ENCODE data around the gene WARS2. TPM values are rescaled to one million over a fixed set of nuclear protein-coding genes. Genes with fewer than 3 reads are reported as not detected.

Gene WARS2
- total RNA-seq, 1 experiment from 2014 or later: 13.3 TPM

DNA sequence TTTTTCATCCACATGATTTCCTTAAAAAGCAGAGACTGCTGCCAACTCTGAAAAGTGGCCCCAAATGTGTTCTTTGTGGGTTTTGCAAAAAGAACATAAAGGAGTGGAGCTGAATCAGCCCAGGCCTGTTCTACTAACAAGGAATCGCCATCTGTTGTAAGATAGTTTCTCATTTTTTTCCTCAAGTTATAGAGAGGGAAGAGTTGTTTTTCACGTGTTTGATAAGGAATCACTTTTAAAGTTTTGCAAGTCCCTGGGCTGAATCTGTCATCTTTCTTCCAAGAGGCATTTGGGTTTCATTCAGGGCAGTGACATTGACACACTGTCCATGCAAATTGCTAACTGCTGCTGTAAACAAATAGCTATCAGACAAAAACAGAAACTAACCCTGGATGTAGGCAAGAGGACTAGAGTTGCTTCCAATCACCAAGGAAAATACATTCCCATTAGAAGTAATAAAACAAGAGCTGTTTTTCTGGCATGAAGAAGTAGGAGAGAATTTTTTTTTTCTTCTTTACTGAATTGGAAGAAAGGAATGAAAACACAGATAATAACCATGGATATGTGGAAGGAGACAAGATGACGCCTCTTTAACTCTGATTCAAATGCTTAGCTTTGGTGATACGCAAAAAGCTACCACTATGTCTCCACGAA is 93.5 kb downstream of the WARS2 start:
- intact Hi-C loops (cut with micrococcal nuclease; ENCODE audit: unreplicated experiment): no loop called here
- Histone ChIP-seq H3K27ac (ENCODE audit: low read depth, low read length, poor library complexity, severe bottlenecking) (no peak overlapping the region), H3K36me3 (ENCODE audit: insufficient read depth, low read length, poor library complexity, severe bottlenecking) (no peaks in the 10 kb centered on the region), H3K27me3 (replicated peaks; ENCODE audit: insufficient read depth, low read depth, low read length, poor library complexity) (no peaks in the 10 kb centered on the region), H3K9me3 (ENCODE audit: low read depth, low read length, poor library complexity, severe bottlenecking) (no peaks in the 10 kb centered on the region), H3K4me1 (ENCODE audit: insufficient read depth, low read length, poor library complexity, severe bottlenecking) (no peaks in the 10 kb centered on the region), H3K4me3 (ENCODE audit: low read depth, low read length, poor library complexity, severe bottlenecking) (no peak overlapping the region)
- ChIA-PET CTCF (no interaction called here), POLR2A (ENCODE audit: low non-redundant PET) (no interaction called here)
- BruUV-seq (replicated peaks): no TSS peak
- TF ChIP-seq EZH2 (IDR thresholded peaks at IDR 0.05; ENCODE audit: borderline replicate concordance, low read depth, low read length, poor library complexity, severe bottlenecking): no peak
- TF ChIP-seq, protein P1, sequence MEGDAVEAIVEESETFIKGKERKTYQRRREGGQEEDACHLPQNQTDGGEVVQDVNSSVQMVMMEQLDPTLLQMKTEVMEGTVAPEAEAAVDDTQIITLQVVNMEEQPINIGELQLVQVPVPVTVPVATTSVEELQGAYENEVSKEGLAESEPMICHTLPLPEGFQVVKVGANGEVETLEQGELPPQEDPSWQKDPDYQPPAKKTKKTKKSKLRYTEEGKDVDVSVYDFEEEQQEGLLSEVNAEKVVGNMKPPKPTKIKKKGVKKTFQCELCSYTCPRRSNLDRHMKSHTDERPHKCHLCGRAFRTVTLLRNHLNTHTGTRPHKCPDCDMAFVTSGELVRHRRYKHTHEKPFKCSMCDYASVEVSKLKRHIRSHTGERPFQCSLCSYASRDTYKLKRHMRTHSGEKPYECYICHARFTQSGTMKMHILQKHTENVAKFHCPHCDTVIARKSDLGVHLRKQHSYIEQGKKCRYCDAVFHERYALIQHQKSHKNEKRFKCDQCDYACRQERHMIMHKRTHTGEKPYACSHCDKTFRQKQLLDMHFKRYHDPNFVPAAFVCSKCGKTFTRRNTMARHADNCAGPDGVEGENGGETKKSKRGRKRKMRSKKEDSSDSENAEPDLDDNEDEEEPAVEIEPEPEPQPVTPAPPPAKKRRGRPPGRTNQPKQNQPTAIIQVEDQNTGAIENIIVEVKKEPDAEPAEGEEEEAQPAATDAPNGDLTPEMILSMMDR (conservative IDR thresholded peaks at IDR 0.05; ENCODE audit: low read depth, low read length): no peak
- DNase-seq (ENCODE audit: low spot score): no peak

DNA sequence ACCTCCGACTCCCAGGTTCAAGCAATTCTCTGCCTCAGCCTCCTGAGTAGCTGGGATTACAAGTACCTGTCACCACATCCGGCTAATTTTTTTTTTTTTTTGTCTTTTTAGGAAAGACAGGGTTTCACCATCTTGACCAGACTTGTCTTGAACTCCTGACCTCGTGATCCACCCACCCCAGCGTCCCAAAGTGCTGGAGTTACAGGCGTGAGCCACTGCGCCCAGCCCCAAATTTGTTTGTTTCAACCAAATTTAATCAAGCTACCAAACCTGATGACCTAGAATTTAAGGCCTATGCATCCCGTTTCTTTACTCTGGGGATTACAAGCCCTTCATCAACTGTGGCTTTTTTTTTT is 94.0 kb downstream of the WARS2 start:
- CTCF ChIA-PET: no interaction called here
- POLR2A ChIA-PET (ENCODE audit: low non-redundant PET): no interaction called here
- Histone ChIP-seq H3K4me1 (ENCODE audit: insufficient read depth, low read length, poor library complexity, severe bottlenecking) (no peaks in the 10 kb centered on the region), H3K27me3 (replicated peaks; ENCODE audit: insufficient read depth, low read depth, low read length, poor library complexity) (no peaks in the 10 kb centered on the region), H3K9me3 (ENCODE audit: low read depth, low read length, poor library complexity, severe bottlenecking) (no peaks in the 10 kb centered on the region), H3K27ac (ENCODE audit: low read depth, low read length, poor library complexity, severe bottlenecking) (no peak overlapping the region), H3K4me3 (ENCODE audit: low read depth, low read length, poor library complexity, severe bottlenecking) (no peak overlapping the region), H3K36me3 (ENCODE audit: insufficient read depth, low read length, poor library complexity, severe bottlenecking) (no peaks in the 10 kb centered on the region)
- no peak for DNase-seq (ENCODE audit: low spot score)
- intact Hi-C loops (cut with micrococcal nuclease; ENCODE audit: unreplicated experiment): no loop called here
- BruUV-seq (replicated peaks): no TSS peak
- no peak for TF ChIP-seq EZH2 (IDR thresholded peaks at IDR 0.05; ENCODE audit: borderline replicate concordance, low read depth, low read length, poor library complexity, severe bottlenecking)
- TF ChIP-seq, protein P1 (conservative IDR thresholded peaks at IDR 0.05; ENCODE audit: low read depth, low read length): no peak

- Histone ChIP-seq H3K36me3 (ENCODE audit: insufficient read depth, low read length, poor library complexity, severe bottlenecking) (no peaks in the 10 kb centered on the region), H3K27ac (ENCODE audit: low read depth, low read length, poor library complexity, severe bottlenecking) (no peak overlapping the region), H3K4me3 (ENCODE audit: low read depth, low read length, poor library complexity, severe bottlenecking) (no peak overlapping the region), H3K27me3 (replicated peaks; ENCODE audit: insufficient read depth, low read depth, low read length, poor library complexity) (no peaks in the 10 kb centered on the region), H3K4me1 (ENCODE audit: insufficient read depth, low read length, poor library complexity, severe bottlenecking) (no peaks in the 10 kb centered on the region), H3K9me3 (ENCODE audit: low read depth, low read length, poor library complexity, severe bottlenecking) (no peaks in the 10 kb centered on the region)
- intact Hi-C loops (cut with micrococcal nuclease; ENCODE audit: unreplicated experiment): no loop called here
- no peak for DNase-seq (ENCODE audit: low spot score)
- ChIA-PET CTCF (interaction anchor here (0.6 kb wide), 1 partner anchor 495 kb away, joined by 6 read pairs; no protein-coding TSS in a partner anchor), POLR2A (ENCODE audit: low non-redundant PET) (no interaction called here)
- TF ChIP-seq, protein P1 (conservative IDR thresholded peaks at IDR 0.05; ENCODE audit: low read depth, low read length): no peak
- TF ChIP-seq EZH2 (IDR thresholded peaks at IDR 0.05; ENCODE audit: borderline replicate concordance, low read depth, low read length, poor library complexity, severe bottlenecking): no peak
- no TSS peak for BruUV-seq (replicated peaks)
These were observed 95.2 kb downstream of the WARS2 start for GRCh38 chr1:119045096-119045746.
